Thymus (tissue), 14 donors: ENCODE data around the gene ILDR2. TPM values are rescaled to one million over a fixed set of nuclear protein-coding genes. Genes with fewer than 3 reads are reported as not detected.
A peak's percentile ranks its signal among the peaks of the same experiment; 100 is the strongest.

Experiments
- DNase-seq, 9 donors: peaks; one replicate each; pipeline ENCODE4 v3.0.0-alpha.2; 2013; ENCODE audit warnings: low spot score in 9 of 9, low read depth in 6 of 9, missing footprints in 1 of 9
- H3K27ac ChIP-seq, 2 donors: one replicate each; pipeline ENCODE4 v1.5.1; 2013; ENCODE audit warnings: control low read depth in 1 of 2, low read depth in 1 of 2, low read length in 1 of 2, mild to moderate bottlenecking in 1 of 2, moderate library complexity in 1 of 2
- H3K27me3 ChIP-seq, 2 donors: one replicate each; pipeline ENCODE4 v1.5.1; 2013; ENCODE audit warnings: low read length in 1 of 2; ENCODE audit not compliant: control insufficient read depth in 2 of 2, insufficient read depth in 1 of 2
- H3K36me3 ChIP-seq, 2 donors: one replicate each; pipeline ENCODE4 v1.5.1; 2013; ENCODE audit warnings: low read length in 1 of 2, mild to moderate bottlenecking in 1 of 2, moderate library complexity in 1 of 2; ENCODE audit not compliant: control insufficient read depth in 2 of 2, insufficient read depth in 2 of 2
- H3K4me1 ChIP-seq, 2 donors: one replicate each; pipeline ENCODE4 v1.5.1; 2013; ENCODE audit warnings: low read length in 2 of 2; ENCODE audit not compliant: control insufficient read depth in 2 of 2, insufficient read depth in 2 of 2
- H3K4me3 ChIP-seq, 2 donors: one replicate each; pipeline ENCODE4 v1.5.1; 2013; ENCODE audit warnings: low read length in 2 of 2, control low read depth in 1 of 2, mild to moderate bottlenecking in 1 of 2
- H3K9me3 ChIP-seq, 2 donors: one replicate each; pipeline ENCODE4 v1.5.1; 2013; ENCODE audit warnings: low read length in 1 of 2, mild to moderate bottlenecking in 1 of 2; ENCODE audit not compliant: control insufficient read depth in 2 of 2, insufficient read depth in 1 of 2
- WGBS: extraction: QIAGEN DNeasy Blood & Tissue Kit; methylation state at CpG from one replicate; pipeline ENCODE4 v1.1.7; 2013; 5-methylcytosine and 5-hydroxymethylcytosine counted together
- long read RNA-seq, 10 donors: transcript quantifications; one replicate each; lab custom pipeline, GENCODE V29; 2026
- polyA plus RNA-seq: library from polyadenylated mRNA; stranded (reverse); fragments of 200-250 nt; gene quantifications from one replicate; pipeline ENCODE4 v1.2.3, GENCODE V29; 2013
- total RNA-seq: library from RNA; stranded (reverse); fragments of 120-200 nt; gene quantifications from one replicate; pipeline ENCODE4 v1.2.4, GENCODE V29; 2013
- donor health status: healthy.

The ILDR2 gene
- total RNA-seq, result 0.90 TPM
- polyA plus RNA-seq, result 0.46 TPM
- long read RNA-seq, donor 1, result 0 reads
- long read RNA-seq, donor 2, full-length matches to known transcripts, result 1 of 1 reads
- long read RNA-seq, donor 2, partial matches to known transcripts, result 0 of 1 reads
- long read RNA-seq, donor 2, other reads (novel, unspliced or antisense), result 0 of 1 reads
- long read RNA-seq, donor 3, result 0 reads
- long read RNA-seq, donor 4, result 0 reads
- long read RNA-seq, donor 5, result 0 reads
- long read RNA-seq, donor 6, result 0 reads
- long read RNA-seq, donor 7, result 0 reads
- long read RNA-seq, donor 8, result 0 reads
- long read RNA-seq, donor 9, full-length matches to known transcripts, result 1 of 1 reads
- long read RNA-seq, donor 9, partial matches to known transcripts, result 0 of 1 reads
- long read RNA-seq, donor 9, other reads (novel, unspliced or antisense), result 0 of 1 reads
- long read RNA-seq, donor 10, result 0 reads

- Histone ChIP-seq H3K27ac (peak within 1 kb of the TSS in 1 of 2 donors; percentile 50), H3K27me3 (peaks cover 0 to 41% of the 10 kb centered on the region in 2 donors), H3K4me1 (peaks cover 7 to 30% of the 10 kb centered on the region in 2 donors), H3K36me3 (no peaks in the 10 kb centered on the region), H3K9me3 (no peaks in the 10 kb centered on the region), H3K4me3 (peak within 1 kb of the TSS; percentile 55 to 78)
- peak in 6 of 9 donors; percentile 29 to 69 (median 44) for DNase-seq
- under 1% methylated on average over 97 of the region's 97 CpGs for WGBS
Observed at GRCh38 chr1:166975361-166976129, at the start of gene ILDR2. TSS of gene ILDR2 (minus strand) at chr1:166975540. CDS start at chr1:166975268, 272 bp downstream.

GRCh38 chr1:167022384-167022783 lies 47.0 kb upstream of the ILDR2 start:
- no peaks in the 10 kb centered on the region for H3K27me3 ChIP-seq
- no peaks in the 10 kb centered on the region for H3K36me3 ChIP-seq
- no peaks in the 10 kb centered on the region for H3K4me1 ChIP-seq
- no peak for DNase-seq
- H3K4me3 ChIP-seq, result no peak overlapping the region
- H3K9me3 ChIP-seq, result no peaks in the 10 kb centered on the region
- H3K27ac ChIP-seq, result no peak overlapping the region
- WGBS, result 98% methylated on average over 1 of the region's 1 CpG

GRCh38 chr1:167016100-167016750 lies 40.9 kb upstream of the ILDR2 start:
- Histone ChIP-seq H3K4me1 (no peaks in the 10 kb centered on the region), H3K9me3 (no peaks in the 10 kb centered on the region), H3K36me3 (no peaks in the 10 kb centered on the region), H3K27ac (no peak overlapping the region), H3K27me3 (no peaks in the 10 kb centered on the region), H3K4me3 (no peak overlapping the region)
- DNase-seq, result no peak
- 41% methylated on average over 6 of the region's 6 CpGs for WGBS

- Histone ChIP-seq H3K27me3 (no peaks in the 10 kb centered on the region), H3K9me3 (no peaks in the 10 kb centered on the region), H3K36me3 (no peaks in the 10 kb centered on the region), H3K4me1 (no peaks in the 10 kb centered on the region), H3K27ac (no peak overlapping the region), H3K4me3 (no peak overlapping the region)
- no peak for DNase-seq
- WGBS, result 95% methylated on average over 8 of the region's 8 CpGs
Observed at GRCh38 chr1:167013108-167013929, 38.0 kb upstream of the ILDR2 start.

- WGBS, result 97% methylated on average over 2 of the region's 2 CpGs
Observed at GRCh38 chr1:167012570-167012969, 37.2 kb upstream of the ILDR2 start.

GRCh38 chr1:167011560-167012191 lies 36.3 kb upstream of the ILDR2 start:
- WGBS, result 98% methylated on average over 1 of the region's 1 CpG

More at GRCh38 chr1:167012570-167012969, 37.2 kb upstream of the ILDR2 start:
- no peak for DNase-seq
- no peak overlapping the region for H3K4me3 ChIP-seq
- H3K4me1 ChIP-seq, result no peaks in the 10 kb centered on the region
- no peaks in the 10 kb centered on the region for H3K27me3 ChIP-seq
- no peaks in the 10 kb centered on the region for H3K9me3 ChIP-seq
- no peaks in the 10 kb centered on the region for H3K36me3 ChIP-seq
- no peak overlapping the region for H3K27ac ChIP-seq

GRCh38 chr1:167003711-167004110 lies 28.4 kb upstream of the ILDR2 start:
- no peaks in the 10 kb centered on the region for H3K36me3 ChIP-seq
- H3K4me3 ChIP-seq, result no peak overlapping the region
- no peaks in the 10 kb centered on the region for H3K4me1 ChIP-seq
- no peak overlapping the region for H3K27ac ChIP-seq
- no peaks in the 10 kb centered on the region for H3K27me3 ChIP-seq
- no peak for DNase-seq
- WGBS, result 94% methylated on average over 2 of the region's 2 CpGs
- no peaks in the 10 kb centered on the region for H3K9me3 ChIP-seq

More at GRCh38 chr1:167011560-167012191, 36.3 kb upstream of the ILDR2 start:
- DNase-seq, result no peak
- no peak overlapping the region for H3K27ac ChIP-seq
- no peak overlapping the region for H3K4me3 ChIP-seq
- H3K9me3 ChIP-seq, result no peaks in the 10 kb centered on the region
- H3K36me3 ChIP-seq, result no peaks in the 10 kb centered on the region
- H3K27me3 ChIP-seq, result no peaks in the 10 kb centered on the region
- no peaks in the 10 kb centered on the region for H3K4me1 ChIP-seq

GRCh38 chr1:167002354-167002753 lies 27.0 kb upstream of the ILDR2 start:
- no peak overlapping the region for H3K4me3 ChIP-seq
- WGBS, result 93% methylated on average over 2 of the region's 2 CpGs
- H3K36me3 ChIP-seq, result no peaks in the 10 kb centered on the region
- no peak for DNase-seq
- no peaks in the 10 kb centered on the region for H3K27me3 ChIP-seq
- no peaks in the 10 kb centered on the region for H3K4me1 ChIP-seq
- H3K9me3 ChIP-seq, result no peaks in the 10 kb centered on the region
- no peak overlapping the region for H3K27ac ChIP-seq
